Suprapubic skin (tissue), 4 donors: ENCODE results near the gene DNAJC15.

Experiments used
- POLR2A ChIP-seq, 2 donors: fragments of 450-650 bp; IDR thresholded peaks; one replicate each; pipeline ENCODE4 v1.6.1; 2017; ENCODE audit warnings: antibody characterized with exemption in 2 of 2, mild to moderate bottlenecking in 2 of 2, moderate library complexity in 2 of 2
- POLR2AphosphoS5 ChIP-seq, 3 donors: sonication (generic); formaldehyde crosslinking; IDR thresholded peaks; one replicate each; pipeline ENCODE4 v1.6.1; 2017; ENCODE audit warnings: antibody characterized with exemption in 3 of 3
- TF ChIP-seq, protein P1 (sequence below), 2 donors: fragments of 200-600 bp in 1 of 2; fragments of 450-650 bp in 1 of 2; sonication (generic) in 1 of 2; IDR thresholded peaks; one replicate each; pipeline ENCODE4 v1.5.1; 2016 to 2019; ENCODE audit warnings: antibody characterized with exemption in 2 of 2, mild to moderate bottlenecking in 1 of 2, moderate library complexity in 1 of 2

DNA sequence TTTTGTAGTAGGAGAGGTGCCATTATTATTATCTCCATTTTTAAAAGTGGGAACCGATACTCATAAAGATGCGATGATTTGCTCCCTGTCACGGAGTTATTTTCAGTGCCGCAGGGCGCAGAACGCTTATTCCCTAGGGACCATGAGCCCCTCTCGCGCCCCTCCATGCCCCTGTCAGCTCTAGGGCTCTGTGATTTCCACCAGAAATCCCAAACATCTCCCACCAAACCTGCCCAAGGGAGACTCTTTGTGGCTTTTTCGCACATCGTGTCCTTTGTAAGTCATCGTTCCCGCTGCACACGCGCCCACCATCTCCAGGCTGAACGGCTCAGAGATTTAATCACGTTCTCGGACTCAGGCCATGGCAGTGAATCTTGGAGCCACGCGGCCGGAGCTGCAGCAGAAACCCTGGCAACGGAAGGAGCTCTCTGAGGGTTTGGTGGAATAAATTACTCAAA, 105.1 kb downstream of the DNAJC15 start:
- TF ChIP-seq, protein P1, sequence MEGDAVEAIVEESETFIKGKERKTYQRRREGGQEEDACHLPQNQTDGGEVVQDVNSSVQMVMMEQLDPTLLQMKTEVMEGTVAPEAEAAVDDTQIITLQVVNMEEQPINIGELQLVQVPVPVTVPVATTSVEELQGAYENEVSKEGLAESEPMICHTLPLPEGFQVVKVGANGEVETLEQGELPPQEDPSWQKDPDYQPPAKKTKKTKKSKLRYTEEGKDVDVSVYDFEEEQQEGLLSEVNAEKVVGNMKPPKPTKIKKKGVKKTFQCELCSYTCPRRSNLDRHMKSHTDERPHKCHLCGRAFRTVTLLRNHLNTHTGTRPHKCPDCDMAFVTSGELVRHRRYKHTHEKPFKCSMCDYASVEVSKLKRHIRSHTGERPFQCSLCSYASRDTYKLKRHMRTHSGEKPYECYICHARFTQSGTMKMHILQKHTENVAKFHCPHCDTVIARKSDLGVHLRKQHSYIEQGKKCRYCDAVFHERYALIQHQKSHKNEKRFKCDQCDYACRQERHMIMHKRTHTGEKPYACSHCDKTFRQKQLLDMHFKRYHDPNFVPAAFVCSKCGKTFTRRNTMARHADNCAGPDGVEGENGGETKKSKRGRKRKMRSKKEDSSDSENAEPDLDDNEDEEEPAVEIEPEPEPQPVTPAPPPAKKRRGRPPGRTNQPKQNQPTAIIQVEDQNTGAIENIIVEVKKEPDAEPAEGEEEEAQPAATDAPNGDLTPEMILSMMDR (IDR thresholded peaks at IDR 0.05) = no peak
- TF ChIP-seq POLR2A (IDR thresholded peaks at IDR 0.05) = no peak
- TF ChIP-seq POLR2AphosphoS5 (IDR thresholded peaks at IDR 0.05) = no peak
